WTC11 (cell line): ENCODE data around the gene CLPX. TPM values are rescaled to one million over a fixed set of nuclear protein-coding genes. Genes with fewer than 3 reads are reported as not detected.

Experiments
- ATAC-seq: fragments of 200-7000 bp; cut with Tn5 transposase; 2 replicates; pipeline ENCODE4 v1.10.0; 2021; ENCODE audit warnings: mild to moderate bottlenecking, moderate library complexity
- CTCF ChIA-PET: fragments of 300-600 bp; sonication (Branson Sonifier 250); formaldehyde crosslinking; loops from one replicate; lab custom pipeline; 2021; ENCODE audit warnings: antibody characterized with exemption; lab: Charles Lee
- POLR2A ChIA-PET: fragments of 350-600 bp; sonication (Branson Sonifier 250); formaldehyde crosslinking; loops from one replicate; lab custom pipeline; 2021; ENCODE audit warnings: antibody characterized with exemption; lab: Charles Lee
- DNase-seq: peaks from one replicate; pipeline ENCODE4 v3.0.0; 2021; ENCODE audit warnings: low spot score
- H3K27ac Mint-ChIP-seq: 2 replicates; pipeline ENCODE4 v1.8.0; 2021; ENCODE audit warnings: mixed read lengths
- H3K27me3 Mint-ChIP-seq: 2 replicates; pipeline ENCODE4 v1.8.0; 2021; ENCODE audit warnings: low read depth, mild to moderate bottlenecking, moderate library complexity, mixed read lengths
- H3K36me3 Mint-ChIP-seq: 2 replicates; pipeline ENCODE4 v1.8.0; 2021; ENCODE audit warnings: mixed read lengths
- H3K4me1 Mint-ChIP-seq: 2 replicates; pipeline ENCODE4 v1.8.0; 2022; ENCODE audit warnings: mixed read lengths
- H3K4me3 Mint-ChIP-seq: 2 replicates; pipeline ENCODE4 v1.8.0; 2021; ENCODE audit warnings: mild to moderate bottlenecking, moderate library complexity, mixed read lengths
- H3K9me3 Mint-ChIP-seq: 2 replicates; pipeline ENCODE4 v1.8.0; 2021; ENCODE audit warnings: mixed read lengths
- ATF1 ChIP-seq: sonication (generic); formaldehyde crosslinking; IDR thresholded peaks from 2 replicates; pipeline ENCODE4 v1.8.1; 2023; ENCODE audit warnings: mild to moderate bottlenecking, moderate library complexity, missing genetic modification reagents
- ATF2 ChIP-seq: sonication (generic); formaldehyde crosslinking; IDR thresholded peaks from 2 replicates; pipeline ENCODE4 v1.8.1; 2022; ENCODE audit warnings: low read depth, missing genetic modification reagents, borderline replicate concordance
- ESRRA ChIP-seq: sonication (generic); formaldehyde crosslinking; IDR thresholded peaks from 2 replicates; pipeline ENCODE4 v1.8.1; 2022; ENCODE audit warnings: mild to moderate bottlenecking, missing genetic modification reagents, borderline replicate concordance
- ETV6 ChIP-seq: sonication (generic); formaldehyde crosslinking; IDR thresholded peaks from 2 replicates; pipeline ENCODE4 v1.8.1; 2022; ENCODE audit warnings: mild to moderate bottlenecking, missing genetic modification reagents
- GRHL2 ChIP-seq: fragments of 250-450 bp; sonication (Bioruptor Pico); IDR thresholded peaks from 2 replicates; pipeline ENCODE4 v1.8.0; 2022; ENCODE audit warnings: mild to moderate bottlenecking, moderate library complexity; ENCODE audit not compliant: insufficient replicate concordance, severe bottlenecking
- JUN ChIP-seq: sonication (generic); formaldehyde crosslinking; IDR thresholded peaks from 2 replicates; pipeline ENCODE4 v1.8.0; 2023; ENCODE audit warnings: mild to moderate bottlenecking, missing genetic modification reagents
- NFYB ChIP-seq: sonication (generic); formaldehyde crosslinking; conservative IDR thresholded peaks from 2 replicates; pipeline ENCODE4 v1.8.0; 2022; ENCODE audit warnings: low read depth, missing genetic modification reagents
- PRDM15 ChIP-seq: sonication (generic); formaldehyde crosslinking; IDR thresholded peaks from 2 replicates; pipeline ENCODE4 v1.8.0; 2022; ENCODE audit warnings: missing genetic modification reagents
- SMAD4 ChIP-seq: sonication (generic); formaldehyde crosslinking; IDR thresholded peaks from 2 replicates; pipeline ENCODE4 v1.8.0; 2022; ENCODE audit warnings: mild to moderate bottlenecking, missing genetic modification reagents
- TCF7 ChIP-seq: sonication (generic); formaldehyde crosslinking; IDR thresholded peaks from 2 replicates; pipeline ENCODE4 v1.8.0; 2022; ENCODE audit warnings: mild to moderate bottlenecking, low read depth, missing genetic modification reagents, moderate library complexity
- TEAD1 ChIP-seq: sonication (generic); formaldehyde crosslinking; IDR thresholded peaks from 2 replicates; pipeline ENCODE4 v1.8.0; 2022; ENCODE audit warnings: mild to moderate bottlenecking, missing genetic modification reagents
- TP53 ChIP-seq: sonication (generic); formaldehyde crosslinking; IDR thresholded peaks from 2 replicates; pipeline ENCODE4 v1.8.1; 2023; ENCODE audit warnings: mild to moderate bottlenecking, missing genetic modification reagents
- ZBTB21 ChIP-seq: sonication (generic); formaldehyde crosslinking; IDR thresholded peaks from 2 replicates; pipeline ENCODE4 v1.8.1; 2023; ENCODE audit warnings: mild to moderate bottlenecking, missing genetic modification reagents, borderline replicate concordance
- ZNF219 ChIP-seq: sonication (generic); formaldehyde crosslinking; IDR thresholded peaks from 2 replicates; pipeline ENCODE4 v1.8.0; 2023; ENCODE audit warnings: missing genetic modification reagents, mild to moderate bottlenecking, borderline replicate concordance
- ZNF281 ChIP-seq: sonication (generic); formaldehyde crosslinking; IDR thresholded peaks from 2 replicates; pipeline ENCODE4 v1.8.0; 2023; ENCODE audit warnings: mild to moderate bottlenecking, missing genetic modification reagents
- total RNA-seq: library from RNA; stranded (reverse); gene quantifications from 3 replicates; pipeline ENCODE4 v1.2.3, GENCODE V29; 2021
- TF ChIP-seq, protein P1 (sequence below): sonication (generic); formaldehyde crosslinking; IDR thresholded peaks from 2 replicates; pipeline ENCODE4 v1.8.1; 2022; ENCODE audit warnings: missing genetic modification reagents, borderline replicate concordance
- TF ChIP-seq, protein P2 (sequence below): sonication (generic); formaldehyde crosslinking; conservative IDR thresholded peaks from 2 replicates; pipeline ENCODE4 v1.8.1; 2022; ENCODE audit warnings: mild to moderate bottlenecking, missing genetic modification reagents

Gene CLPX
- total RNA-seq, 1 experiment from 2014 or later = 68.7 TPM

GRCh38 chr15:65174509-65174908 lies 10.6 kb downstream of the CLPX start:
- POLR2A ChIA-PET = no interaction called here
- ATAC-seq (no peak), DNase-seq (no peak)
- Mint-ChIP-seq H3K4me1 (no peaks in the 10 kb centered on the region), H3K27me3 (no peaks in the 10 kb centered on the region)
- TF ChIP-seq ZNF281 (CRISPR knock-in tag) (no peak), GRHL2 (CRISPR knock-in tag) (no peak), PRDM15 (no peak), ETV6 (CRISPR knock-in tag) (no peak), ZNF219 (CRISPR knock-in tag) (no peak), TP53 (CRISPR knock-in tag) (no peak), SMAD4 (no peak), TCF7 (CRISPR knock-in tag) (no peak), TEAD1 (CRISPR knock-in tag) (no peak), ATF1 (no peak), NFYB (CRISPR knock-in tag) (no peak), JUN (CRISPR knock-in tag) (no peak), ATF2 (CRISPR knock-in tag) (no peak), ZBTB21 (no peak), ESRRA (CRISPR knock-in tag) (no peak)
- TF ChIP-seq, protein P1, sequence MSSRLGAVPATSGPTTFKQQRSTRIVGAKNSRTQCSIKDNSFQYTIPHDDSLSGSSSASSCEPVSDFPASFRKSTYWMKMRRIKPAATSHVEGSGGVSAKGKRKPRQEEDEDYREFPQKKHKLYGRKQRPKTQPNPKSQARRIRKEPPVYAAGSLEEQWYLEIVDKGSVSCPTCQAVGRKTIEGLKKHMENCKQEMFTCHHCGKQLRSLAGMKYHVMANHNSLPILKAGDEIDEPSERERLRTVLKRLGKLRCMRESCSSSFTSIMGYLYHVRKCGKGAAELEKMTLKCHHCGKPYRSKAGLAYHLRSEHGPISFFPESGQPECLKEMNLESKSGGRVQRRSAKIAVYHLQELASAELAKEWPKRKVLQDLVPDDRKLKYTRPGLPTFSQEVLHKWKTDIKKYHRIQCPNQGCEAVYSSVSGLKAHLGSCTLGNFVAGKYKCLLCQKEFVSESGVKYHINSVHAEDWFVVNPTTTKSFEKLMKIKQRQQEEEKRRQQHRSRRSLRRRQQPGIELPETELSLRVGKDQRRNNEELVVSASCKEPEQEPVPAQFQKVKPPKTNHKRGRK (CRISPR knock-in tag) = no peak
- TF ChIP-seq, protein P2, sequence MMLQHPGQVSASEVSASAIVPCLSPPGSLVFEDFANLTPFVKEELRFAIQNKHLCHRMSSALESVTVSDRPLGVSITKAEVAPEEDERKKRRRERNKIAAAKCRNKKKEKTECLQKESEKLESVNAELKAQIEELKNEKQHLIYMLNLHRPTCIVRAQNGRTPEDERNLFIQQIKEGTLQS (CRISPR knock-in tag) = no peak
- TF ChIP-seq, all 79 proteins: peak for 0
- Mint-ChIP-seq H3K27ac (no peak overlapping the region), H3K9me3 (no peaks in the 10 kb centered on the region), H3K4me3 (no peak overlapping the region), H3K36me3 (peaks cover 50% of the 10 kb centered on the region)
- CTCF ChIA-PET = no interaction called here
